ENCODE results near the gene TWIST2.

TWIST2 gene

GRCh38 chr2:238895361-238895882, 47.5 kb downstream of the TWIST2 start:
- TF ChIP-seq TCF12 (IDR thresholded peaks at IDR 0.05; ENCODE audit: low read depth) (no peak), RAD21 (IDR thresholded peaks at IDR 0.05; ENCODE audit: low read depth) (no peak), REST (IDR thresholded peaks at IDR 0.05; ENCODE audit: low read depth) (no peak), MAX (IDR thresholded peaks at IDR 0.05) (no peak), NFIC (IDR thresholded peaks at IDR 0.05) (no peak), CREB1 (IDR thresholded peaks at IDR 0.05; ENCODE audit: low read depth) (no peak), EGR1 (IDR thresholded peaks at IDR 0.05) (no peak), TEAD4 (IDR thresholded peaks at IDR 0.05) (no peak), EP300 (IDR thresholded peaks at IDR 0.05; ENCODE audit: borderline replicate concordance) (no peak), USF1 (IDR thresholded peaks at IDR 0.05) (no peak), FOXM1 (IDR thresholded peaks at IDR 0.05; ENCODE audit: borderline replicate concordance, low read depth) (no peak), TAF1 (IDR thresholded peaks at IDR 0.05; ENCODE audit: low read depth) (no peak), YY1 (IDR thresholded peaks at IDR 0.05; ENCODE audit: low read depth) (no peak), CEBPB (IDR thresholded peaks at IDR 0.05) (no peak), ZBTB7A (IDR thresholded peaks at IDR 0.05; ENCODE audit: low read depth) (no peak)

GRCh38 chr2:238895891-238896600, 48.2 kb downstream of the TWIST2 start:
- TF ChIP-seq EP300 (IDR thresholded peaks at IDR 0.05; ENCODE audit: borderline replicate concordance) (peak; percentile 79), CEBPB (IDR thresholded peaks at IDR 0.05) (no peak), MAX (IDR thresholded peaks at IDR 0.05) (peak; percentile 72), ZBTB7A (IDR thresholded peaks at IDR 0.05; ENCODE audit: low read depth) (peak; percentile 84), YY1 (IDR thresholded peaks at IDR 0.05; ENCODE audit: low read depth) (no peak), RAD21 (IDR thresholded peaks at IDR 0.05; ENCODE audit: low read depth) (no peak; the same call in 1 of the 2 replicates), TCF12 (IDR thresholded peaks at IDR 0.05; ENCODE audit: low read depth) (peak; percentile 87), FOXM1 (IDR thresholded peaks at IDR 0.05; ENCODE audit: borderline replicate concordance, low read depth) (0 out of 2 replicates have a peak, but pooled peaks have one; percentile 25), TEAD4 (IDR thresholded peaks at IDR 0.05) (peak; percentile 80), TAF1 (IDR thresholded peaks at IDR 0.05; ENCODE audit: low read depth) (0 out of 2 replicates have a peak, but pooled peaks have one; percentile 21), REST (IDR thresholded peaks at IDR 0.05; ENCODE audit: low read depth) (no peak), USF1 (IDR thresholded peaks at IDR 0.05) (no peak), NFIC (IDR thresholded peaks at IDR 0.05) (peak; percentile 65), EGR1 (IDR thresholded peaks at IDR 0.05) (no peak), CREB1 (IDR thresholded peaks at IDR 0.05; ENCODE audit: low read depth) (no peak)

- TF ChIP-seq FOXM1 (IDR thresholded peaks at IDR 0.05; ENCODE audit: borderline replicate concordance, low read depth) (no peak), YY1 (IDR thresholded peaks at IDR 0.05; ENCODE audit: low read depth) (no peak), EP300 (IDR thresholded peaks at IDR 0.05; ENCODE audit: borderline replicate concordance) (no peak), TAF1 (IDR thresholded peaks at IDR 0.05; ENCODE audit: low read depth) (no peak), TEAD4 (IDR thresholded peaks at IDR 0.05) (no peak), EGR1 (IDR thresholded peaks at IDR 0.05) (no peak), CEBPB (IDR thresholded peaks at IDR 0.05) (no peak), RAD21 (IDR thresholded peaks at IDR 0.05; ENCODE audit: low read depth) (no peak), ZBTB7A (IDR thresholded peaks at IDR 0.05; ENCODE audit: low read depth) (no peak), CREB1 (IDR thresholded peaks at IDR 0.05; ENCODE audit: low read depth) (no peak)
Observed at GRCh38 chr2:238896641-238897040, 48.8 kb downstream of the TWIST2 start.

GRCh38 chr2:238897122-238897880, 49.4 kb downstream of the TWIST2 start:
- TF ChIP-seq CEBPB (IDR thresholded peaks at IDR 0.05) (no peak), CREB1 (IDR thresholded peaks at IDR 0.05; ENCODE audit: low read depth) (no peak), EP300 (IDR thresholded peaks at IDR 0.05; ENCODE audit: borderline replicate concordance) (no peak), TAF1 (IDR thresholded peaks at IDR 0.05; ENCODE audit: low read depth) (no peak), FOXM1 (IDR thresholded peaks at IDR 0.05; ENCODE audit: borderline replicate concordance, low read depth) (no peak), YY1 (IDR thresholded peaks at IDR 0.05; ENCODE audit: low read depth) (no peak), RAD21 (IDR thresholded peaks at IDR 0.05; ENCODE audit: low read depth) (no peak), EGR1 (IDR thresholded peaks at IDR 0.05) (no peak), ZBTB7A (IDR thresholded peaks at IDR 0.05; ENCODE audit: low read depth) (no peak), REST (IDR thresholded peaks at IDR 0.05; ENCODE audit: low read depth) (no peak), USF1 (IDR thresholded peaks at IDR 0.05) (no peak), TCF12 (IDR thresholded peaks at IDR 0.05; ENCODE audit: low read depth) (no peak)
